ENCODE results near the gene PCDHGB4.

PCDHGB4 gene

GRCh38 chr5:141356133-141356532 lies 31.4 kb upstream of the PCDHGB4 start:
- no peak overlapping the region for H3K27ac ChIP-seq (replicated peaks)
- TF ChIP-seq SPI1 (IDR thresholded peaks at IDR 0.05; ENCODE audit: borderline replicate concordance, low read depth) (no peak), POLR2AphosphoS5 (IDR thresholded peaks at IDR 0.05; ENCODE audit: low read depth) (no peak), GABPA (IDR thresholded peaks at IDR 0.05; ENCODE audit: low read depth) (no peak), REST (IDR thresholded peaks at IDR 0.05; ENCODE audit: insufficient replicate concordance, low read depth) (no peak), CTCF (IDR thresholded peaks at IDR 0.05; ENCODE audit: insufficient read depth, low read length) (no peak)
- no peak for DNase-seq (ENCODE audit: low read depth in 1 of 2, low spot score in 1 of 2)
- no peaks in the 10 kb centered on the region for H3K27me3 ChIP-seq (ENCODE audit: insufficient read depth, poor library complexity, severe bottlenecking)
- H3K4me3 ChIP-seq (replicated peaks; ENCODE audit: insufficient read depth, low read length), result no peak overlapping the region

- no peak overlapping the region for H3K27ac ChIP-seq (replicated peaks)
- H3K27me3 ChIP-seq (ENCODE audit: insufficient read depth, poor library complexity, severe bottlenecking), result no peaks in the 10 kb centered on the region
- TF ChIP-seq CTCF (IDR thresholded peaks at IDR 0.05; ENCODE audit: insufficient read depth, low read length), result no peak
- TF ChIP-seq GABPA (IDR thresholded peaks at IDR 0.05; ENCODE audit: low read depth), result no peak
- peak; percentile 55 for TF ChIP-seq REST (IDR thresholded peaks at IDR 0.05; ENCODE audit: insufficient replicate concordance, low read depth)
- no peak for DNase-seq (ENCODE audit: low read depth in 1 of 2, low spot score in 1 of 2)
- no peak overlapping the region for H3K4me3 ChIP-seq (replicated peaks; ENCODE audit: insufficient read depth, low read length)
Observed at GRCh38 chr5:141356950-141357349, 30.5 kb upstream of the PCDHGB4 start.

- TF ChIP-seq CTCF (IDR thresholded peaks at IDR 0.05; ENCODE audit: insufficient read depth, low read length), result no peak
- TF ChIP-seq GABPA (IDR thresholded peaks at IDR 0.05; ENCODE audit: low read depth), result no peak
- no peak for TF ChIP-seq SPI1 (IDR thresholded peaks at IDR 0.05; ENCODE audit: borderline replicate concordance, low read depth)
- no peak for TF ChIP-seq POLR2AphosphoS5 (IDR thresholded peaks at IDR 0.05; ENCODE audit: low read depth)
- no peak within 1 kb of the TSS for H3K4me3 ChIP-seq (replicated peaks; ENCODE audit: insufficient read depth, low read length)
Observed at GRCh38 chr5:141359790-141360426, 27.6 kb upstream of the PCDHGB4 start, which contains the start of gene PCDHGB2. Gene PCDHGB2, plus strand, starts transcription at chr5:141359994. Its CDS starts 142 bp downstream, at chr5:141360136.

GRCh38 chr5:141360685-141361084 lies 26.8 kb upstream of the PCDHGB4 start:
- no peak for TF ChIP-seq GABPA (IDR thresholded peaks at IDR 0.05; ENCODE audit: low read depth)
- Histone ChIP-seq H3K4me3 (replicated peaks; ENCODE audit: insufficient read depth, low read length) (no peak overlapping the region), H3K27ac (replicated peaks) (no peak overlapping the region), H3K27me3 (ENCODE audit: insufficient read depth, poor library complexity, severe bottlenecking) (no peaks in the 10 kb centered on the region)
- DNase-seq (ENCODE audit: low read depth in 1 of 2, low spot score in 1 of 2), result no peak

More at GRCh38 chr5:141359790-141360426, 27.6 kb upstream of the PCDHGB4 start, which contains the start of gene PCDHGB2:
- Histone ChIP-seq H3K27me3 (ENCODE audit: insufficient read depth, poor library complexity, severe bottlenecking) (no peaks in the 10 kb centered on the region), H3K27ac (replicated peaks) (no peak within 1 kb of the TSS)
- DNase-seq (ENCODE audit: low read depth in 1 of 2, low spot score in 1 of 2), result no peak
